Activated T-helper 9 cell treated with anti-CD3 and anti-CD28 coated beads, Interleukin-2, amount 50 U/mL, for 16 hours (primary cell): ENCODE data around the gene TLL2.

ENCODE experiments used
- DNase-seq: peaks from one replicate; pipeline ENCODE4 v3.0.0-alpha.2; 2020; ENCODE audit warnings: low read depth

Gene TLL2

GRCh38 chr10:96507044-96507443 is 6.7 kb downstream of the TLL2 start:
- no peak for DNase-seq

GRCh38 chr10:96505150-96506136 is 8.3 kb downstream of the TLL2 start:
- DNase-seq: no peak

- DNase-seq: no peak
Measured at GRCh38 chr10:96502561-96503282, 11.0 kb downstream of the TLL2 start.

GRCh38 chr10:96501985-96502384 is 11.7 kb downstream of the TLL2 start:
- DNase-seq: no peak

GRCh38 chr10:96500519-96500918 is 13.2 kb downstream of the TLL2 start:
- DNase-seq: no peak

- no peak for DNase-seq
Measured at GRCh38 chr10:96500050-96500449, 13.7 kb downstream of the TLL2 start.

GRCh38 chr10:96497391-96497790 is 16.3 kb downstream of the TLL2 start:
- no peak for DNase-seq

- DNase-seq: no peak
Measured at GRCh38 chr10:96496281-96496925, 17.3 kb downstream of the TLL2 start.

- no peak for DNase-seq
Measured at GRCh38 chr10:96495544-96495943, 18.2 kb downstream of the TLL2 start.

GRCh38 chr10:96494694-96495093 is 19.0 kb downstream of the TLL2 start:
- no peak for DNase-seq

GRCh38 chr10:96493871-96494525 is 19.7 kb downstream of the TLL2 start:
- DNase-seq: no peak

GRCh38 chr10:96493254-96493653 is 20.5 kb downstream of the TLL2 start:
- no peak for DNase-seq

- DNase-seq: no peak
Measured at GRCh38 chr10:96491303-96491702, 22.4 kb downstream of the TLL2 start.

- no peak for DNase-seq
Measured at GRCh38 chr10:96488161-96488935, 25.4 kb downstream of the TLL2 start.

GRCh38 chr10:96482815-96483588 is 30.7 kb downstream of the TLL2 start:
- no peak for DNase-seq

- DNase-seq: no peak
Measured at GRCh38 chr10:96478355-96478754, 35.4 kb downstream of the TLL2 start.

- DNase-seq: no peak
Measured at GRCh38 chr10:96473866-96474265, 39.9 kb downstream of the TLL2 start.

GRCh38 chr10:96470116-96470743 is 43.5 kb downstream of the TLL2 start:
- DNase-seq: no peak

- DNase-seq: no peak
Measured at GRCh38 chr10:96468845-96469244, 44.9 kb downstream of the TLL2 start.

GRCh38 chr10:96465599-96465998 is 48.1 kb downstream of the TLL2 start:
- no peak for DNase-seq
